ENCODE measurements around the gene DOLK. TPM values are rescaled to one million over a fixed set of nuclear protein-coding genes. Genes with fewer than 3 reads are reported as not detected.

The DOLK gene
- polyA plus RNA-seq, 3 donors: 0.76 to 8.5 (median 7.0) TPM

- Mint-ChIP-seq H3K27me3 (ENCODE audit: low read depth in 3 of 3) (no peaks in the 10 kb centered on the region), H3K4me3 (no peak overlapping the region), H3K27ac (no peak overlapping the region), H3K36me3 (peaks cover 68 to 89% of the 10 kb centered on the region in 2 donors), H3K9me3 (peaks cover 0 to 2% (median 0%) of the 10 kb centered on the region in 7 donors), H3K4me1 (no peaks in the 10 kb centered on the region)
- TF ChIP-seq CTCF (IDR thresholded peaks at IDR 0.05): no peak
- Histone ChIP-seq H3K9me3 (replicated peaks in 1 of 2; ENCODE audit: control insufficient read depth in 1 of 2, insufficient read depth in 1 of 2, low read length in 2 of 2) (no peaks in the 10 kb centered on the region), H2AFZ (ENCODE audit: insufficient read depth, low read depth, low read length, poor library complexity, severe bottlenecking) (no peak overlapping the region), H3K4me2 (replicated peaks; ENCODE audit: extremely low read depth, low read length, poor library complexity, severe bottlenecking) (no peak overlapping the region), H3K27me3 (ENCODE audit: control insufficient read depth in 2 of 2, insufficient read depth in 2 of 2, low read length in 2 of 2) (no peaks in the 10 kb centered on the region), H3K79me2 (ENCODE audit: insufficient read depth, low read length) (no peaks in the 10 kb centered on the region), H3K4me1 (ENCODE audit: control insufficient read depth in 1 of 2, insufficient read depth in 2 of 2, low read length in 2 of 2) (no peaks in the 10 kb centered on the region), H4K20me1 (ENCODE audit: insufficient read depth, low read length) (no peaks in the 10 kb centered on the region), H3K27ac (ENCODE audit: low read depth in 1 of 2, low read length in 2 of 2) (no peak overlapping the region), H3K4me3 (replicated peaks in 1 of 3; ENCODE audit: low read depth in 2 of 3, low read length in 3 of 3) (no peak overlapping the region), H3K9ac (ENCODE audit: insufficient read depth, low read length, poor library complexity, severe bottlenecking) (no peak overlapping the region), H3K36me3 (replicated peaks in 1 of 2; ENCODE audit: control insufficient read depth in 1 of 2, insufficient read depth in 2 of 2, low read length in 2 of 2) (peaks cover 77 to 93% of the 10 kb centered on the region in 2 donors)
- no peak for DNase-seq
- WGBS (ENCODE audit: insufficient coverage): 85% methylated on average over 6 of the region's 7 CpGs
- intact Hi-C loops (cut with micrococcal nuclease): no loop called here
Measured at GRCh38 chr9:128992995-128993394, 45.6 kb upstream of the DOLK start.

GRCh38 chr9:128987805-128988204, 40.4 kb upstream of the DOLK start:
- Mint-ChIP-seq H3K27me3 (ENCODE audit: low read depth in 3 of 3) (peaks cover 0 to 1% (median 0%) of the 10 kb centered on the region in 3 donors), H3K4me3 (no peak overlapping the region), H3K27ac (no peak overlapping the region), H3K36me3 (peaks cover 69 to 90% of the 10 kb centered on the region in 2 donors), H3K9me3 (peaks cover 0 to 2% (median 0%) of the 10 kb centered on the region in 7 donors), H3K4me1 (no peaks in the 10 kb centered on the region)
- 100% methylated on average over 3 of the region's 5 CpGs for WGBS (ENCODE audit: insufficient coverage)
- Histone ChIP-seq H3K79me2 (ENCODE audit: insufficient read depth, low read length) (no peaks in the 10 kb centered on the region), H3K36me3 (replicated peaks in 1 of 2; ENCODE audit: control insufficient read depth in 1 of 2, insufficient read depth in 2 of 2, low read length in 2 of 2) (peaks cover 78 to 93% of the 10 kb centered on the region in 2 donors), H3K4me2 (replicated peaks; ENCODE audit: extremely low read depth, low read length, poor library complexity, severe bottlenecking) (no peak overlapping the region), H2AFZ (ENCODE audit: insufficient read depth, low read depth, low read length, poor library complexity, severe bottlenecking) (no peak overlapping the region), H3K9me3 (replicated peaks in 1 of 2; ENCODE audit: control insufficient read depth in 1 of 2, insufficient read depth in 1 of 2, low read length in 2 of 2) (no peaks in the 10 kb centered on the region), H3K4me3 (replicated peaks in 1 of 3; ENCODE audit: low read depth in 2 of 3, low read length in 3 of 3) (no peak overlapping the region), H3K4me1 (ENCODE audit: control insufficient read depth in 1 of 2, insufficient read depth in 2 of 2, low read length in 2 of 2) (no peaks in the 10 kb centered on the region), H3K27ac (ENCODE audit: low read depth in 1 of 2, low read length in 2 of 2) (no peak overlapping the region), H3K9ac (ENCODE audit: insufficient read depth, low read length, poor library complexity, severe bottlenecking) (no peak overlapping the region), H4K20me1 (ENCODE audit: insufficient read depth, low read length) (no peaks in the 10 kb centered on the region), H3K27me3 (ENCODE audit: control insufficient read depth in 2 of 2, insufficient read depth in 2 of 2, low read length in 2 of 2) (no peaks in the 10 kb centered on the region)
- TF ChIP-seq CTCF (IDR thresholded peaks at IDR 0.05): no peak
- intact Hi-C loops (cut with micrococcal nuclease): no loop called here
- no peak for DNase-seq
